Ovary (tissue), 9 donors: ENCODE results near the gene KCNIP1. TPM values are rescaled to one million over a fixed set of nuclear protein-coding genes. Genes with fewer than 3 reads are reported as not detected.

Source experiments
- DNase-seq, 5 donors: peaks; one replicate each; pipeline ENCODE4 v3.0.0-alpha.2; 2019 to 2020
- H3K27ac ChIP-seq, 2 donors: fragments of 200-600 bp; one replicate each; pipeline versions ENCODE4 v1.5.1 to v1.8.0; 2019 to 2022
- H3K27me3 ChIP-seq: fragments of 200-600 bp; one replicate; pipeline ENCODE4 v1.8.0; 2022
- H3K36me3 ChIP-seq: fragments of 200-600 bp; sonication (generic); one replicate; pipeline ENCODE4 v1.5.1; 2019
- H3K4me1 ChIP-seq: one replicate; pipeline ENCODE4 v1.8.1; 2013; ENCODE audit warnings: mild to moderate bottlenecking, moderate library complexity; ENCODE audit not compliant: insufficient read depth
- H3K4me3 ChIP-seq: fragments of 200-600 bp; sonication (generic); one replicate; pipeline ENCODE4 v1.5.1; 2017
- H3K9me3 ChIP-seq, 2 donors: fragments of 200-600 bp in 1 of 2; sonication (generic) in 1 of 2; one replicate each; pipeline versions ENCODE4 v1.5.1 to v1.8.1; 2013 to 2019; ENCODE audit warnings: mild to moderate bottlenecking in 1 of 2, moderate library complexity in 1 of 2
- CTCF ChIP-seq, 3 donors: fragments of 450-650 bp in 2 of 3; fragments of 200-600 bp in 1 of 3; IDR thresholded peaks; one replicate each; pipeline versions ENCODE4 v1.5.1 to v1.8.0; 2016 to 2022; ENCODE audit warnings: antibody characterized with exemption in 3 of 3, mild to moderate bottlenecking in 1 of 3
- EP300 ChIP-seq: sonication (generic); formaldehyde crosslinking; IDR thresholded peaks from one replicate; pipeline ENCODE4 v1.6.1; 2017; ENCODE audit warnings: antibody characterized with exemption
- POLR2A ChIP-seq: fragments of 450-650 bp; IDR thresholded peaks from one replicate; pipeline ENCODE4 v1.6.1; 2017; ENCODE audit warnings: antibody characterized with exemption, mild to moderate bottlenecking, moderate library complexity
- WGBS, 3 donors: extraction: QIAGEN DNeasy Blood & Tissue Kit in 1 of 3; methylation state at CpG; one replicate each; pipeline versions ENCODE4 v1.1.5 to v1.1.7; 2013 to 2017; 5-methylcytosine and 5-hydroxymethylcytosine counted together
- intact Hi-C, 4 donors: fragments of 100-400 bp; cut with DNase I; formaldehyde crosslinking; loops; one replicate each; pipeline versions ENCODE4 v1.11.0 to v1.15.1; 2022 to 2023
- polyA plus RNA-seq, 2 donors: library from polyadenylated mRNA; stranded (reverse); fragments of 200-250 nt in 1 of 2; fragments of 350-450 nt in 1 of 2; fragmentation: Illumina TruSeq in 1 of 2; extraction: RNeasy Lipid Tissue Mini Kit (QIAGEN cat#74804) in 1 of 2; gene quantifications; one replicate each; pipeline ENCODE4 v1.2.3, GENCODE V29; 2013 to 2014
- total RNA-seq, 7 donors: library from RNA; depleted of rRNA in 2 of 7; stranded (reverse); fragments of >200 nt in 2 of 7; fragmentation: NEBNext Ultra II Directional in 3 of 7; extraction: Animal tissue kit (Norgen Biotek cat#: 25700) in 3 of 7; gene quantifications; one replicate each; pipeline versions ENCODE4 v1.1.0 to v1.2.4, GENCODE V29; 2016 to 2023
- donor health status: DM: no; HTN: no; CAD: no; lungs with moderate emphysema.
- donor health status: DM: no; HTN: no; CAD: no.
- donor health status: Bipolar disorder and iron deficiency.
- donor health status: DM: yes; HTN: yes; CAD: no.
- donor health status: DM: no; HTN: no; CAD: no.
- donor health status: DM: yes; HTN: yes; CAD: no.

Gene KCNIP1
- total and polyA plus RNA-seq, 9 donors, result 0.20 to 2.2 (median 0.66) TPM

GRCh38 chr5:170510126-170510525, 6.3 kb downstream of the KCNIP1 start:
- H3K27me3 ChIP-seq, result no peaks in the 10 kb centered on the region
- no peak for DNase-seq
- intact Hi-C loops, result no loop called here
- no peaks in the 10 kb centered on the region for H3K36me3 ChIP-seq
- no peak overlapping the region for H3K27ac ChIP-seq
- no peaks in the 10 kb centered on the region for H3K4me1 ChIP-seq
- H3K9me3 ChIP-seq, result no peaks in the 10 kb centered on the region
- TF ChIP-seq CTCF (IDR thresholded peaks at IDR 0.05) (no peak), POLR2A (no peak), EP300 (no peak)
- 89 to 96% (median 94%) methylated on average over 7 of the region's 7 CpGs for WGBS, 3 donors
- H3K4me3 ChIP-seq, result no peak overlapping the region

DNA sequence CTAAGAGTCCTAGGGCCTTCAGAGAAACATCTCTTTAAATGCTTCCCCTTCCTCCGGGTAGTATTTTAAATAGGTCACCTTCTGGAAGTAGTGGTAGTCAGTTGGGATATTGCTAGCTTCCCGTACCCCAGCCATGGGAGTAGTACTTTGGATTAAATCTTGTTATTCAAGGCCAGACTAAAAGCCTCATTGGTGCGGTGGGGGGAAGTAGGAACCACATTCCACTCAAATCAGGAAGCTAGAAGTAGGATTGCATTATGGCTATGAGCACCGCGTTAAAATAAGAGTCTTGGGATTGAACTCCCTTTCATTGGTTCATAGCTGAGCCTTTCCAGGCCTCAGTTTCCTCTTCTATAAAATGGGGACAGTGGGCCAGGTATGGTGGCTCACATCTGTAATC, 6.7 kb downstream of the KCNIP1 start:
- H3K4me3 ChIP-seq, result no peak overlapping the region
- WGBS, 3 donors, result 86 to 90% (median 89%) methylated on average over 5 of the region's 5 CpGs
- intact Hi-C loops, result no loop called here
- no peak for TF ChIP-seq CTCF (IDR thresholded peaks at IDR 0.05)
- no peak for TF ChIP-seq EP300
- no peaks in the 10 kb centered on the region for H3K27me3 ChIP-seq
- H3K9me3 ChIP-seq, result no peaks in the 10 kb centered on the region
- DNase-seq, result no peak
- no peak overlapping the region for H3K27ac ChIP-seq
- H3K4me1 ChIP-seq, result no peaks in the 10 kb centered on the region
- H3K36me3 ChIP-seq, result no peaks in the 10 kb centered on the region

DNA sequence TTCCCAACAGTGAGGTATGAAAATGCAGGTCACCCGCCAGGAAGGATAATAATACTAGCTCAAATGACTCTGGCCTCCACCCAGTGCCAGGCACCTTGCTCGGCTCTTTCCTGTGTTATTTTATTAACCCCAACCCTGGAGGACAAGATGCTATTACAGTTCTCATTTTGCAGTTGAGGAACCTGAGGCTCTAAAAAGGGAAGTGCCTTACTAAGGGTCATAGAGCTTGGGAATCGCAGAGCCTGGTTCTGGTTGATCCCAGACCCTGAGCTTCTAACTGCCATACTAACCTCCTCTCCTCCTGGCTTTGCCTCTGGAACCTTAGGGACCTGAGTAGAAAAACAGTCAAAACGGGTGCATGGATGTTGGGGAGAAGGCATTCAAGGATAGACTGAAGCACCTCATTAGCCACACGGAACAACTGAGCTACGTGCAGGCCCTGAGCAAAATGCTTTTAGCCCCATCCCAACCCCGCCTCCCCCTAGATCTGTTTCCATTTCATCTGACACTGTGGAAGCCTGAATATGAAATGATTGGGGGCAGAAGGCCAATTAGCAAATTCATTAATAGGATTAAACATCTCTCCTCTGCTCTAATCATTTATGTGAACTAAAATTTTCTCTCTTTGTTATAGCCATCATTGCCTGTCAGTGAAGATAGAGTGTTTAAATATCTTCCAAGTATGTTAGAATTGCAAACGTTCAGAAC, 7.9 kb downstream of the KCNIP1 start:
- Histone ChIP-seq H3K4me3 (no peak overlapping the region), H3K36me3 (no peaks in the 10 kb centered on the region), H3K4me1 (no peaks in the 10 kb centered on the region), H3K27ac (no peak overlapping the region), H3K9me3 (no peaks in the 10 kb centered on the region), H3K27me3 (no peaks in the 10 kb centered on the region)
- TF ChIP-seq EP300 (no peak), CTCF (IDR thresholded peaks at IDR 0.05) (no peak), POLR2A (no peak)
- intact Hi-C loops, result no loop called here
- no peak for DNase-seq
- WGBS, 3 donors, result 86 to 89% (median 87%) methylated on average over 8 of the region's 8 CpGs

DNA sequence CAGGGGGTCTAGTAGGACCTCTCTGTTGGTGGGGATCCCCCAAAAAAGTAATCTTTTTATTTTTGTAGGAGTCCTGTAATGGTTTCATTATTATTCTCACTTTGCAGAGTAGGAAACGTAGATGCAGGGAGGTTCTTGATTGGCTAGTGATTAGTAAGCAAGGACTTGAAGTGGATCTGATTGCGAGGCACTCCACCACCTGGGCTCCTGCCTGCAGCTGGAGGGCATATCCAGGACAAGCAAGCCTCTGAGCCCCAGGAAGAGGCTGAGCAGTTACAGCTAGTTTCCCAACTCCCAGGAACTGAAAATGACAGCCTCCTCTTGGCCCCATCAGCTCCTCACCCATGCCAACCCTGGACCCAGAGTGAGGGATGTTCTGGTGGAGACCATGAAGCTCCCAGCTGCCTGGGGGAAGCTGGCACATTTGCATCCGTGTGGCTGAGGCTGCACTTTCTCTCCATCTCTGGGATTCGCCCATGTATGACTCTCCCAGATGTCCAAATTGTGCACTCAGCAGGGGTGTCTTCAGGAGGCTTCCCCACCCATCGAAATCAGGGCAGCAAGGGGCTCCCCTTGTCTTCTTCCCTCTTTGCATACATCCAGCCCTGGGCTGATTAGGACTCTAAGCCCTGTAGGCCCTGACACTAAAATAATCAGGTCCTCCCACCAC, 10.2 kb downstream of the KCNIP1 start:
- no peak for DNase-seq
- no peak overlapping the region for H3K27ac ChIP-seq
- WGBS, 3 donors, result 82 to 94% (median 84%) methylated on average over 5 of the region's 5 CpGs
- no peaks in the 10 kb centered on the region for H3K9me3 ChIP-seq
- H3K36me3 ChIP-seq, result no peaks in the 10 kb centered on the region
- H3K27me3 ChIP-seq, result no peaks in the 10 kb centered on the region
- H3K4me1 ChIP-seq, result no peaks in the 10 kb centered on the region
- intact Hi-C loops, result no loop called here
- H3K4me3 ChIP-seq, result no peak overlapping the region
- TF ChIP-seq POLR2A, result no peak
- TF ChIP-seq EP300, result no peak
- TF ChIP-seq CTCF (IDR thresholded peaks at IDR 0.05), result no peak
